GM19372 (cell line): Measurements from ENCODE around the gene RTCB.

ENCODE experiments used
- ATAC-seq: cut with Tn5 transposase; IDR thresholded peaks from one replicate; pipeline ENCODE4 v1.9.1; 2021; ENCODE audit warnings: mild to moderate bottlenecking, low read depth, moderate library complexity; ENCODE audit not compliant: unreplicated experiment

Gene RTCB

DNA sequence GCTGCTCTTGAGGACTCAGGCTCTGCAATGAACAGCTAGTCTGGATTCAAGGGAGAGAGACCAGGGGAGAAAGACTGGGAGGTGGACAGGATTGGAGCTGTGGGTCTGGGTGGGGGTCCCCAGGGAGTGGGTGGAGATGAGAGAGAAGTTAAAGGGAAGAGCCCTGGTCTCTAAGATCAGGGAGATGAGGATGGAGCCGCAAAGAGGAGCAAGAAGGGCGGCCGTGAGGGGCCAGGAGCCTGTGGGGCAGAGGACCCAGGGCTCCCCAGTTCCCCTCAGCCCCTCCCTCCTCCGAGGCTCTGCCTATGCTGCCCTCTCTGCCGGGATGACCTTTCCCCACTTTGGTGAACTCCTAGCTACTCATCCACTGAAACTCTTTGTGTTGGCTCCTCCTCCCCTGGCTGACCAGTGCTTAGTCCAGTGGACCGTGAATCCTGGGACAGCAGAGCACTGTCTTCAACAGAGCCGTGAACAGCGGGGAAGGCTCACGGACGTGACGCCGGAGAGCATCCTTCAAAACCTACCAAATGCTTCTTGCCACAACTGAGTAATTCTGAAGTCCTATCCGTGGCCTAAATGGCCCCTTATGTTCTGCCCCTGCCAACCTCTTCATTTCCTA lies 70.8 kb downstream of the RTCB start:
- no peak for ATAC-seq

DNA sequence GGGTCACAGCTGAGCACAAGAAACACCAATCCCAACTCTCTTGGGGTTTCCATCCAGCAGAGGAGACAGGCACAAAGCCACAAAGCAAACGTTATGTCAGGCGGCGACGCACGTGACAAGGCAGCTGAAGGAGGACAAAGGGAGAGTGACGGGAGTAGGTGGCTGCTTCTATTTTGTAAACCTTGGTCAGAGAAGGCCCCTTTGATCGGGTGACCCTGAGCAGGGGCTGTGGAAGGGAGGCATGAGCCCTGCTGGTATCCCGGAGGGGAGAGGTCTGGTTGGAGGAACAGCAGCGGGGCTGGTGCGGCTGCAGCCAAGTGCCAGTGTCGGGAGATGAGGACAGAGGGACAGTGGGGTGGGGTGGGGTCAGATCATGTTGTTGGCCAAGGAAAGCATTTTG lies 71.6 kb downstream of the RTCB start:
- ATAC-seq: no peak

DNA sequence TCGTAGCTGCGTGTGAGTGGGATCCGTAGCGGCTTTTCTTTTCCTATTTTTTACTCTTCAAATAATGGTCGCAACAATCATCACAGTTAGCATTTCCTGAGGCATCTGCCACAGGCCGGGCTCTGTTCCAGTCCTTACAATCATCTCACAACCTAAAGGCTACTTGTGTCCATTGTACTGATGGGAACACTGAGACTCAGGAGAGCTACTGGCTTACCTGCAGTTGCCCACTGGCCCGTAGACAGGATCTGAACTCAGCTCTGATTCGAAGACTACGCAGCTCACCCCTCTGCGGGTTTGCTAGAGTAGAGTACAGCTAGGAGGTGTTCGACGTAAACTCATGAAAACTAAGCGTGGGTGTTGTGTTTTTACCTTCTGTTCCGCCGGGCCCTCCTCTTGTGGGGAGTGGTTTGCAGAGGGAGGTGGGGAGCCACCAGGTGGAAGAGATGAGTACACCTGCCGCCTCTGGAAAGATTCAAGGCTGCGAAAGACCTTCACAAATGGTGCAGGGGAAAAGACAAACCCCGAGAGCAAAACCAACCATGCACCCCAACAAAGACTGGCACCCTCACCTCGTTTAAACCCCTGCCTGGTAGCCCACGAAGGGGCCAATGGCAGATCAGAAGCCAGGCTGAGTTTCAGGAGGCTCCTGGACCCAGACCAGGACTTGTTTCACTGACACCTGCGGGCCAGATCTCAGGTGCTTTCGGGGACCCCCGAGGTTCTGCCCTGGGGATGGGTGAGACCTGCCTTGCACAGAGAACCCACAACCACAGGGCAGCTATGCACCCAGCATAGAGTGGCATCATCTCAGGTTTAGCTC lies 72.6 kb downstream of the RTCB start:
- ATAC-seq: no peak

DNA sequence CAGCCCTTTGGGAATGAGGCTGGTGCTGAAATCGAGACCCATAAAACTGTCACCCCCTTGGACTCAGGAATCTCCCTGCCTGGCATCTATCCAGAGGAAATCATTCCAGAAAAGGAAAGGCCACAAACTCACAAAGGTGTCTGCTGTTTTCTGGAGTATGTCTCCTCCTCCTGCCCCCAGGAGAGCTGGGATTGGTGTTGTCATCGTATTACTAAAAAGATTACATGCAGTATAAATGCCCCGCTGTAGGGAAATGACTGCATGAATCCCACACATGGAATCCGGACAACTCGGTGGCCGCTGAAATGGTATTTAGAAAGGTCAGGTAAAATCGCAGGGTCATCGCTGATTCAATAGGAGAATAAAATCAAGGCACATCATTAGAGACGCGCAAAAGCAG lies 73.3 kb downstream of the RTCB start:
- no peak for ATAC-seq
